Coronary artery (tissue), 2 donors: ENCODE results near the gene ZNF862.

Source experiments
- DNase-seq: peaks from one replicate; pipeline ENCODE4 v3.0.0-alpha.2; 2017; ENCODE audit warnings: low spot score
- H3K27ac ChIP-seq, 2 donors: fragments of 200-600 bp; sonication (generic); one replicate each; pipeline ENCODE4 v1.5.1; 2016 to 2019
- H3K4me3 ChIP-seq: fragments of 200-600 bp; sonication (generic); 2 replicates; pipeline ENCODE4 v1.5.1; 2016; ENCODE audit warnings: mild to moderate bottlenecking, moderate library complexity
- TF ChIP-seq, protein P1 (sequence below): fragments of 200-600 bp; sonication (generic); IDR thresholded peaks from one replicate; pipeline ENCODE4 v1.5.1; 2019; ENCODE audit warnings: antibody characterized with exemption

The ZNF862 gene

DNA sequence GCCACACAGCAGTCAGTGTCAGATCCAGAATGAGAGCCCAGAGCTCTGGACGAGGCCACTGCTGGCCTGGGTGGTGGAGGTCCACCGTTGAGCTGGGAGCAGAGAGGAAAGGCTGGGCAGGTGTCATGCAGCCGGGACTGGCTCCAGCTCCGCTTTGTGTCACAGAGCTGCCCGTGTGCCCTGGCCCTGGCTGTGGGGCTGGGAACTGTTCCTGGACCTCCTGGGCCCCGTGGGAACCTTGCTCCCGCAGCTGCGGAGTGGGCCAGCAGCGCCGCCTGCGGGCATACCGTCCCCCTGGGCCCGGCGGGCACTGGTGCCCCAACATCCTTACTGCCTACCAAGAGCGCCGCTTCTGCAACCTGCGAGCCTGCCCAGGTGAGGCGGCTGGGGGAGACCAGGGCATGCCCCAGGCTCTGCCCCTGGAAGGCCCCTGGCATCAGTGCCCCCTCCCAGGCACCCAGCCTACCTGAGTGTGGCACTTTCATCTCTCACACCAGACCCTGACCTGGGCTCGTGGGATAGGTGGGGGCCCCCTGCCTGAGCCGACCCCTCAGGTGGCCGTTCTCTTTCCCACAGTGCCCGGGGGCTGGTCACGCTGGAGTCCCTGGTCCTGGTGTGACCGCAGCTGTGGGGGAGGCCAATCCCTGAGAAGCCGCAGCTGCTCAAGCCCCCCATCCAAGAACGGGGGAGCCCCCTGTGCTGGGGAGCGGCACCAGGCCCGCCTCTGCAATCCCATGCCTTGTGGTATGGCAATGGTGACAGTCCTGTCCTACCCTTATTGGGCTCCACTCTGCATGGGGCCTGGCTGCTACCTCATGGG is 18.8 kb upstream of the ZNF862 start:
- TF ChIP-seq, protein P1, sequence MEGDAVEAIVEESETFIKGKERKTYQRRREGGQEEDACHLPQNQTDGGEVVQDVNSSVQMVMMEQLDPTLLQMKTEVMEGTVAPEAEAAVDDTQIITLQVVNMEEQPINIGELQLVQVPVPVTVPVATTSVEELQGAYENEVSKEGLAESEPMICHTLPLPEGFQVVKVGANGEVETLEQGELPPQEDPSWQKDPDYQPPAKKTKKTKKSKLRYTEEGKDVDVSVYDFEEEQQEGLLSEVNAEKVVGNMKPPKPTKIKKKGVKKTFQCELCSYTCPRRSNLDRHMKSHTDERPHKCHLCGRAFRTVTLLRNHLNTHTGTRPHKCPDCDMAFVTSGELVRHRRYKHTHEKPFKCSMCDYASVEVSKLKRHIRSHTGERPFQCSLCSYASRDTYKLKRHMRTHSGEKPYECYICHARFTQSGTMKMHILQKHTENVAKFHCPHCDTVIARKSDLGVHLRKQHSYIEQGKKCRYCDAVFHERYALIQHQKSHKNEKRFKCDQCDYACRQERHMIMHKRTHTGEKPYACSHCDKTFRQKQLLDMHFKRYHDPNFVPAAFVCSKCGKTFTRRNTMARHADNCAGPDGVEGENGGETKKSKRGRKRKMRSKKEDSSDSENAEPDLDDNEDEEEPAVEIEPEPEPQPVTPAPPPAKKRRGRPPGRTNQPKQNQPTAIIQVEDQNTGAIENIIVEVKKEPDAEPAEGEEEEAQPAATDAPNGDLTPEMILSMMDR = no peak
- no peak for DNase-seq
- Histone ChIP-seq H3K27ac (no peak overlapping the region), H3K4me3 (no peak overlapping the region)

DNA sequence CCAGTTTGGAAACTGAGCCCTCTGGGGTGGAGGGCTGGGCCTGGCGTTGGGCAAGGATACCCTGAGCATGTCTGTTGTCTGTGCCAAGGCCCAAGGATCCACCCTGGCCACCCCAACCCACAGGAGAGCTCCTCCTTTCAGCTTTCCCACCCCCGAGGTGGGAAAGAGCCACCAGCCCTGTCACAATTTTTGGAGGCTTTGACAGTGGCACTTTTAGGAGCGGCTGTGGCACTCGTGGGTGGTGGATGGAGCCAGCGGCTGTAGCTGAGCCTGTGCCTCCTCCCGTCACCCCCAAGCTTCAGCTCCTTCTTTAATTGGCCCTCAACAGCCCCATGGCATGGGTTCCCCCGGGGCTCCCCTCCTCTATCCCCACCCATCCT is 18.2 kb upstream of the ZNF862 start:
- DNase-seq = no peak
- no peak overlapping the region for H3K4me3 ChIP-seq
- H3K27ac ChIP-seq = no peak overlapping the region
- TF ChIP-seq, protein P1 = no peak

DNA sequence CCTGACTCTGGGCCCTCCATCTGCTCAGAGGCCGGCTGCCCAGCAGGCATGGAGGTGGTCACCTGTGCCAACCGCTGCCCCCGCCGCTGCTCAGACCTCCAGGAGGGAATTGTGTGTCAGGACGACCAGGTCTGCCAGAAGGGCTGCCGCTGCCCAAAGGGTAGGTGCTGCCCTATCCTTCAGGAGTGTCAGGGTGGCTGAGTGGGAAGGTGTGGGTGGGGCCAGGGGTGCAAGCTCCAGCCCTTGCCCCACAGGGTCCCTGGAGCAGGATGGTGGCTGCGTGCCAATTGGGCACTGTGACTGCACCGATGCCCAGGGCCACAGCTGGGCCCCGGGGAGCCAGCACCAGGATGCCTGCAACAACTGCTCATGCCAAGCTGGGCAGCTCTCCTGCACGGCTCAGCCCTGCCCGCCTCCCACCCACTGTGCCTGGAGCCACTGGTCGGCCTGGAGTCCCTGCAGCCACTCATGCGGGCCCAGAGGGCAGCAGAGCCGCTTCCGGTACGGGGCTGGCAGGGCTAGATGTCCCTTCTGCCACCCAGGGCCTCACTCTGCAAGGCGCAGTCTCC is 17.5 kb upstream of the ZNF862 start:
- Histone ChIP-seq H3K27ac (no peak overlapping the region), H3K4me3 (no peak overlapping the region)
- DNase-seq = no peak
- TF ChIP-seq, protein P1 = no peak

DNA sequence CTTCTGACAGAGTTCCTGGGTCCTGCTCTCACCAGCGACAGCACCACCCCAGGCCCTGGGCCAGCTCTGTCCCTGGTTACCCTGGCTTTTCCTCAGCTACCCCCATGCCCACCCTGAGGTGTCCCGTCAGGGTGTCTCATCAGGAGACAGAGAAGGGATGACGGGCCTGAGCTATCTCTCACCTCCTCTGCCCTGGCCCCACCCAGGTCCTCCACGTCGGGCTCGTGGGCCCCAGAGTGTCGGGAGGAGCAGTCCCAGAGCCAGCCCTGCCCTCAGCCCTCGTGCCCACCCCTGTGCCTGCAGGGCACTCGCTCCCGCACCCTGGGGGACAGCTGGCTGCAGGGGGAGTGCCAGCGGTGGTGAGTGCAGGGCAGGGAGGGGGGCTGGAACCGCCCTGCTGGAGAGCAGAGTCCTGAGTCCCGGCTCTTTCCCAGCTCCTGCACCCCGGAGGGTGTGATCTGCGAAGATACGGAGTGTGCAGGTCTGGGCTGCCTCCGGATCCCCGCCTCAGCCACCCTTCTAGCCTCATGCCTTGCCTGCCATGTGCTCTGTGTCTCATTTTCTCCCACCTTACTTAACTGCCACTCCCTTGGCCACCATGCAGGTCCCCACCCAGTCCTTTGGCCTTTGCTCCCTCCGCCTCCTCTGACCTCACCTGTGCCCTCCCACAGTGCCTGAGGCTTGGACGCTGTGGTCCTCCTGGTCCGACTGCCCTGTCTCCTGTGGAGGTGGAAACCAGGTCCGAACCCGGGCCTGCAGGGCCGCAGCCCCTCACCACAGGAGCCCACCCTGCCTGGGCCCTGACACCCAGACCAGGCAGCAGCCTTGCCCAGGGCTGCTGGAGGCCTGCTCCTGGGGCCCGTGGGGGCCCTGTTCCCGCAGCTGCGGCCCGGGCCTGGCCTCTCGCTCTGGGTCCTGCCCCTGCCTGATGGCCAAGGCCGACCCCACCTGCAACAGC is 16.7 kb upstream of the ZNF862 start:
- DNase-seq = no peak
- Histone ChIP-seq H3K4me3 (no peak overlapping the region), H3K27ac (no peak overlapping the region)
- TF ChIP-seq, protein P1 = no peak

DNA sequence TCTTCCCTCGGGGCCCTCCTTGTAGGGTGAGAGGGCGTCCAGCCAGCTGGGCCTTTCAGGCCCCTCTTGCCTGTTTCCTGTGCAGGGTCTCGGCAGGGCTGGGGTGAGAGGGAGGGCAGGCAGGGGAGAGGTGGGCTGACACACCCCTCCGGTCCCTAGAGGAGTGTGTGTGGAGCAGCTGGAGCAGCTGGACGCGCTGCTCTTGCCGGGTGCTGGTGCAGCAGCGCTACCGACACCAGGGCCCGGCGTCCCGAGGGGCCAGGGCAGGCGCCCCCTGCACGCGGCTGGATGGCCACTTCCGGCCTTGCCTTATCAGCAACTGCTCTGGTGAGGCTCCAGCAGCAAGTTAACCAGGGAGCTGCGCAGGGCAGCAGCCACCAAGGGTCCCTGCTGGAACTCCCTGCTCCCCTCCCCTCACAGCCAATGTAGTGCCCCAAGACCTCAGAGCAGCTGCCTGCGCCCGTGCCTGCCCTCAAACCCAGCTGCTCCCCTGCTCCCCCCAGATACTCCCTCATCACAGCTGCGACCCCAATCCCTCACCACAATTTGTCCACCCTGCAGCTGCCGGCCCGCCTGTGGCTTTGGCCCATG is 15.7 kb upstream of the ZNF862 start:
- no peak overlapping the region for H3K27ac ChIP-seq
- TF ChIP-seq, protein P1 = no peak
- no peak for DNase-seq
- no peak overlapping the region for H3K4me3 ChIP-seq

DNA sequence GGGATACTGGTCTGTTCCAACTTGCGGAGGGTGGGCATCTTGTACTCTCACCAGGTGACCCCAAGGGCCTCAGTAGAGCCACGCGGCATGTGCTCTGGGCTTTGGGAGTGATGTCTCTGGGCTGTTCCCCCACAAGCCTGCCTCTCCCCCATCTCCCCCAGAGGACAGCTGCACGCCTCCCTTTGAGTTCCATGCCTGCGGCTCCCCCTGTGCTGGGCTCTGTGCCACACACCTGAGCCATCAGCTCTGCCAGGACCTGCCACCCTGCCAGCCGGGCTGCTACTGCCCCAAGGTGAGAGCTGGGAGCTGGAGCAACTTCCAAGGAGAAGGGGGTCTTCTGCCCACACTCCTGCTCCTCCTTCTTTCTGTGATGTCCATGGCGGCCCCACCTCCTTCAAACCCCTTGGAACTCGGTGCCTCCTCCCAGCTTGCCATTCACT is 15.0 kb upstream of the ZNF862 start:
- DNase-seq = no peak
- TF ChIP-seq, protein P1 = no peak
- H3K4me3 ChIP-seq = no peak overlapping the region
- no peak overlapping the region for H3K27ac ChIP-seq
